HepG2 (cell line): Measurements from ENCODE around the gene FJX1. TPM values are rescaled to one million over a fixed set of nuclear protein-coding genes. Genes with fewer than 3 reads are reported as not detected.

ENCODE experiments used
- CEBPZ ChIP-seq: IDR thresholded peaks from 2 replicates; pipeline ENCODE4 v1.6.1; 2012; ENCODE audit warnings: low read length, improper control_type of control experiment
- MED1 ChIP-seq: sonication (generic); formaldehyde crosslinking; IDR thresholded peaks from 2 replicates; pipeline ENCODE4 v1.4.0; 2020; ENCODE audit warnings: missing genetic modification reagents
- NFE2L1 ChIP-seq: sonication (generic); formaldehyde crosslinking; IDR thresholded peaks from 2 replicates; pipeline ENCODE4 v1.4.0; 2020; ENCODE audit warnings: missing genetic modification reagents, mild to moderate bottlenecking, borderline replicate concordance
- ZMYM3 ChIP-seq: sonication (generic); formaldehyde crosslinking; IDR thresholded peaks from 2 replicates; pipeline ENCODE4 v1.5.1; 2020; ENCODE audit warnings: mild to moderate bottlenecking, missing genetic modification reagents
- ZNF121 ChIP-seq: sonication (generic); formaldehyde crosslinking; IDR thresholded peaks from 2 replicates; pipeline ENCODE4 v1.5.0; 2020; ENCODE audit warnings: mild to moderate bottlenecking, missing genetic modification reagents
- ZNF30 ChIP-seq: sonication (generic); formaldehyde crosslinking; IDR thresholded peaks from 2 replicates; pipeline ENCODE4 v1.5.0; 2020; ENCODE audit warnings: mild to moderate bottlenecking, missing genetic modification reagents
- ZNF556 ChIP-seq: sonication (generic); formaldehyde crosslinking; IDR thresholded peaks from 2 replicates; pipeline ENCODE4 v1.4.0; 2020; ENCODE audit warnings: mild to moderate bottlenecking, missing genetic modification reagents, borderline replicate concordance
- ZNF577 ChIP-seq: sonication (generic); formaldehyde crosslinking; IDR thresholded peaks from 2 replicates; pipeline ENCODE4 v1.4.0; 2020; ENCODE audit warnings: mild to moderate bottlenecking, low read depth, missing genetic modification reagents, borderline replicate concordance
- polyA plus RNA-seq, 8 experiments: library from polyadenylated mRNA; depleted of rRNA in 3 of 8; stranded (reverse) in 7 of 8; unstranded in 1 of 8; fragments of >200 nt; fragmentation: Illumina TruSeq in 4 of 8; extraction: Trizol in 4 of 8; gene quantifications; 2 replicates each; pipeline versions ENCODE4 v1.2.1 to v1.2.3, GENCODE V29; 2011 to 2016; ENCODE audit warnings: low read depth in 4 of 8, missing spikeins in 1 of 8, mixed read lengths in 1 of 8; ENCODE audit not compliant: insufficient read depth in 1 of 8
- total RNA-seq, 5 experiments: library from RNA; depleted of rRNA; stranded (reverse); fragments of >200 nt; fragmentation: Illumina TruSeq; extraction: Trizol; gene quantifications; 2 replicates each; pipeline ENCODE4 v1.2.3, GENCODE V29; 2016; ENCODE audit warnings: low read depth in 1 of 5
- TF ChIP-seq, protein P1 (sequence below): sonication (generic); formaldehyde crosslinking; IDR thresholded peaks from 2 replicates; pipeline ENCODE4 v1.4.0; 2020; ENCODE audit warnings: missing genetic modification reagents, mild to moderate bottlenecking, borderline replicate concordance
- TF ChIP-seq, protein P2 (sequence below): sonication (generic); formaldehyde crosslinking; conservative IDR thresholded peaks from 2 replicates; pipeline ENCODE4 v1.4.0; 2020; ENCODE audit warnings: missing genetic modification reagents
- TF ChIP-seq, protein P3 (sequence below): sonication (generic); formaldehyde crosslinking; IDR thresholded peaks from 2 replicates; pipeline ENCODE4 v1.8.0; 2022; ENCODE audit warnings: missing genetic modification reagents, mild to moderate bottlenecking, moderate library complexity, borderline replicate concordance
- TF ChIP-seq, protein P4 (sequence below): sonication (generic); formaldehyde crosslinking; IDR thresholded peaks from 2 replicates; pipeline ENCODE4 v1.4.0; 2020; ENCODE audit warnings: mild to moderate bottlenecking, low read depth, missing genetic modification reagents
- TF ChIP-seq, protein P5 (sequence below): sonication (generic); formaldehyde crosslinking; IDR thresholded peaks from 2 replicates; pipeline ENCODE4 v1.4.0; 2020; ENCODE audit warnings: mild to moderate bottlenecking, missing genetic modification reagents

FJX1 gene
- total and polyA plus RNA-seq, 2 of the 13 experiments (the other 11 are each of a cell fraction or from before 2014, with no cell fraction given), result 0.40 to 0.82 TPM

- TF ChIP-seq, protein P1, sequence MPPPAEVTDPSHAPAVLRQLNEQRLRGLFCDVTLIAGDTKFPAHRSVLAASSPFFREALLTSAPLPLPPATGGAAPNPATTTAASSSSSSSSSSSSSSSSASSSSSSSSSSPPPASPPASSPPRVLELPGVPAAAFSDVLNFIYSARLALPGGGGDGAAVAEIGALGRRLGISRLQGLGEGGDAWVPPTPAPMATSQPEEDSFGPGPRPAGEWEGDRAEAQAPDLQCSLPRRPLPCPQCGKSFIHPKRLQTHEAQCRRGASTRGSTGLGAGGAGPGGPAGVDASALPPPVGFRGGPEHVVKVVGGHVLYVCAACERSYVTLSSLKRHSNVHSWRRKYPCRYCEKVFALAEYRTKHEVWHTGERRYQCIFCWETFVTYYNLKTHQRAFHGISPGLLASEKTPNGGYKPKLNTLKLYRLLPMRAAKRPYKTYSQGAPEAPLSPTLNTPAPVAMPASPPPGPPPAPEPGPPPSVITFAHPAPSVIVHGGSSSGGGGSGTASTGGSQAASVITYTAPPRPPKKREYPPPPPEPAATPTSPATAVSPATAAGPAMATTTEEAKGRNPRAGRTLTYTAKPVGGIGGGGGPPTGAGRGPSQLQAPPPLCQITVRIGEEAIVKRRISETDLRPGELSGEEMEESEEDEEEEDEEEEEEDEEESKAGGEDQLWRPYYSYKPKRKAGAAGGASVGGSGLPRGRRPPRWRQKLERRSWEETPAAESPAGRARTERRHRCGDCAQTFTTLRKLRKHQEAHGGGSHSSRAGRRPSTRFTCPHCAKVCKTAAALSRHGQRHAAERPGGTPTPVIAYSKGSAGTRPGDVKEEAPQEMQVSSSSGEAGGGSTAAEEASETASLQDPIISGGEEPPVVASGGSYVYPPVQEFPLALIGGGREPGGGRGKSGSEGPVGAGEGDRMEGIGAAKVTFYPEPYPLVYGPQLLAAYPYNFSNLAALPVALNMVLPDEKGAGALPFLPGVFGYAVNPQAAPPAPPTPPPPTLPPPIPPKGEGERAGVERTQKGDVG (CRISPR knock-in tag), result peak; percentile 87; the same call in 1 of the 2 replicates
- TF ChIP-seq, protein P2, sequence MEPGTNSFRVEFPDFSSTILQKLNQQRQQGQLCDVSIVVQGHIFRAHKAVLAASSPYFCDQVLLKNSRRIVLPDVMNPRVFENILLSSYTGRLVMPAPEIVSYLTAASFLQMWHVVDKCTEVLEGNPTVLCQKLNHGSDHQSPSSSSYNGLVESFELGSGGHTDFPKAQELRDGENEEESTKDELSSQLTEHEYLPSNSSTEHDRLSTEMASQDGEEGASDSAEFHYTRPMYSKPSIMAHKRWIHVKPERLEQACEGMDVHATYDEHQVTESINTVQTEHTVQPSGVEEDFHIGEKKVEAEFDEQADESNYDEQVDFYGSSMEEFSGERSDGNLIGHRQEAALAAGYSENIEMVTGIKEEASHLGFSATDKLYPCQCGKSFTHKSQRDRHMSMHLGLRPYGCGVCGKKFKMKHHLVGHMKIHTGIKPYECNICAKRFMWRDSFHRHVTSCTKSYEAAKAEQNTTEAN, result peak; percentile 86
- no peak for TF ChIP-seq CEBPZ
- 0 out of 2 replicates have a peak, but pooled peaks have one; percentile 60 for TF ChIP-seq ZNF121
- TF ChIP-seq, protein P3, sequence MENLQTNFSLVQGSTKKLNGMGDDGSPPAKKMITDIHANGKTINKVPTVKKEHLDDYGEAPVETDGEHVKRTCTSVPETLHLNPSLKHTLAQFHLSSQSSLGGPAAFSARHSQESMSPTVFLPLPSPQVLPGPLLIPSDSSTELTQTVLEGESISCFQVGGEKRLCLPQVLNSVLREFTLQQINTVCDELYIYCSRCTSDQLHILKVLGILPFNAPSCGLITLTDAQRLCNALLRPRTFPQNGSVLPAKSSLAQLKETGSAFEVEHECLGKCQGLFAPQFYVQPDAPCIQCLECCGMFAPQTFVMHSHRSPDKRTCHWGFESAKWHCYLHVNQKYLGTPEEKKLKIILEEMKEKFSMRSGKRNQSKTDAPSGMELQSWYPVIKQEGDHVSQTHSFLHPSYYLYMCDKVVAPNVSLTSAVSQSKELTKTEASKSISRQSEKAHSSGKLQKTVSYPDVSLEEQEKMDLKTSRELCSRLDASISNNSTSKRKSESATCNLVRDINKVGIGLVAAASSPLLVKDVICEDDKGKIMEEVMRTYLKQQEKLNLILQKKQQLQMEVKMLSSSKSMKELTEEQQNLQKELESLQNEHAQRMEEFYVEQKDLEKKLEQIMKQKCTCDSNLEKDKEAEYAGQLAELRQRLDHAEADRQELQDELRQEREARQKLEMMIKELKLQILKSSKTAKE (CRISPR knock-in tag), result peak; percentile 81
- peak; percentile 54; the same call in 1 of the 2 replicates for TF ChIP-seq MED1 (CRISPR knock-in tag)
- TF ChIP-seq ZNF30 (CRISPR knock-in tag), result peak; percentile 98
- TF ChIP-seq ZNF577, result peak; percentile 98; the same call in 1 of the 2 replicates
- peak; percentile 72; the same call in 1 of the 2 replicates for TF ChIP-seq ZNF556 (CRISPR knock-in tag)
- peak; percentile 47 for TF ChIP-seq ZMYM3 (CRISPR knock-in tag)
- TF ChIP-seq, protein P4, sequence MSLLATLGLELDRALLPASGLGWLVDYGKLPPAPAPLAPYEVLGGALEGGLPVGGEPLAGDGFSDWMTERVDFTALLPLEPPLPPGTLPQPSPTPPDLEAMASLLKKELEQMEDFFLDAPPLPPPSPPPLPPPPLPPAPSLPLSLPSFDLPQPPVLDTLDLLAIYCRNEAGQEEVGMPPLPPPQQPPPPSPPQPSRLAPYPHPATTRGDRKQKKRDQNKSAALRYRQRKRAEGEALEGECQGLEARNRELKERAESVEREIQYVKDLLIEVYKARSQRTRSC (CRISPR knock-in tag), result peak; percentile 98; the same call in 1 of the 2 replicates
- TF ChIP-seq, protein P5, sequence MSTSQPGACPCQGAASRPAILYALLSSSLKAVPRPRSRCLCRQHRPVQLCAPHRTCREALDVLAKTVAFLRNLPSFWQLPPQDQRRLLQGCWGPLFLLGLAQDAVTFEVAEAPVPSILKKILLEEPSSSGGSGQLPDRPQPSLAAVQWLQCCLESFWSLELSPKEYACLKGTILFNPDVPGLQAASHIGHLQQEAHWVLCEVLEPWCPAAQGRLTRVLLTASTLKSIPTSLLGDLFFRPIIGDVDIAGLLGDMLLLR (CRISPR knock-in tag), result peak; percentile 97
- peak; percentile 97 for TF ChIP-seq NFE2L1
These were observed 44.6 kb downstream of the FJX1 start, which contains the start of gene TRIM44 (continued) for GRCh38 chr11:35662649-35663407.
